NCI-H146 treated with DMSO at 0.1 percent for 48 hours (cell line): ENCODE measurements around the gene CHCHD1.
"Not testable (repeated sequence)": the region's sequence is repeated elsewhere in the genome, so short reads cannot be mapped to it uniquely, and the experiment has no call there.

ENCODE experiments used
- DNase-seq: peaks from one replicate; lab custom pipeline; 2025; ENCODE audit not compliant: unreplicated experiment; lab: John Stamatoyannopoulos, UW

CHCHD1 gene

DNA sequence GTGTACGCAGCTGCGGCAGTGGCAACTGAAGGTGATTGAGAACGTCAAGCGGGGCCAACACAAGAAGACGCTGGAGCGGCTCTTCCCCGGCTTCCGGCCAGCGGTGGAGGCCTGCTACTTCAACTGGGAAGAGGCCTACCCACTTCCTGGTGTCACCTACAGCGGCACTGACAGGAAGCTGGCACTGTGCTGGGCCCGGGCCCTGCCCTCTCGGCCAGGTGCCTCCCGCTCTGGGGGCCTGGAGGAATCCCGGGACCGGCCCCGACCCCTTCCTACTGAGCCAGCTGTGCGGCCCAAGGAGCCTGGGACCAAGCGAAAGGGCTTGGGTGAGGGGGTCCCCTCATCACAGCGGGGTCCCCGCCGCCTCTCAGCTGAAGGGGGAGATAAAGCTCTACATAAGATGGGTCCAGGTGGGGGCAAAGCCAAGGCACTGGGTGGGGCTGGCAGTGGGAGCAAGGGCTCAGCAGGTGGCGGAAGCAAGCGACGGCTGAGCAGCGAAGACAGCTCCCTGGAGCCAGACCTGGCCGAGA, 10.1 kb downstream of the CHCHD1 start:
- no peak for DNase-seq

DNA sequence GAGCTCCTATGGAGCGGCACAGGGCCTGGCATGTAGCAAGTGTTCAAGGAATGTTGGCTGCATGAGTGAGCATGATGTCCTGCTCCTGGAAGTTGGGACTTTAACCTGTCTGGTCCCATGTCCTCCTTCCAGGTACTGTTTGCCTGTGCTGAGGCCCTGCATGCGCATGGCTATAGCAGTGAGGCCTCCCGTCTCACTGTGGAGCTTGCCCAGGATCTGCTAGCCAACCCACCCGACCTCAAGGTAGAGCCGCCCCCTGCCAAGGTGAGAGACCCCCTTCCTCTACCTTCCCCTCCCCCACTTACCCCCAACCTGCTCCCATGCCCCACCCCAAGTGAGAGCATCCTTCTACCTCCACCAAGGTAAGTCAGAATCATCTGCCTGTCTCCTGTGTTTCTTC, 11.6 kb downstream of the CHCHD1 start:
- DNase-seq, result no peak

DNA sequence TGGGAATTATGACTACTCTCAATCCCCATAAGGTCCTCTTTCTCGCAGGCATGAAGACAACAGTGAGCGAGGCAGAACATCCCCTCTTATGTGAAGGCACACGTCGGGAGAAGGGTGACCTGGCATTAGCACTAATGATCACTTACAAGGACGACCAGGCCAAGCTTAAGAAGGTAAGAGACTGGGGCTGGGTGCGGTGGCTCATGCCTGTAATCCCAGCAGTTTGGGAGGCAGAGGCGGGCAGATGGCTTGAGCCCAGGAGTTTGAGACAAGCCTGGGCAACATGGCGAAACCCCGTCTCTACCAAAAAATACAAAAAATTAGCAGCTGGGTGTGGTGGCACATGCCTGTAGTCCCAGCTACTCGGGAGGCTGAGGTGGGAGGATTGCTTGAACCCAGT, 13.6 kb downstream of the CHCHD1 start:
- not testable (repeated sequence) for DNase-seq

DNA sequence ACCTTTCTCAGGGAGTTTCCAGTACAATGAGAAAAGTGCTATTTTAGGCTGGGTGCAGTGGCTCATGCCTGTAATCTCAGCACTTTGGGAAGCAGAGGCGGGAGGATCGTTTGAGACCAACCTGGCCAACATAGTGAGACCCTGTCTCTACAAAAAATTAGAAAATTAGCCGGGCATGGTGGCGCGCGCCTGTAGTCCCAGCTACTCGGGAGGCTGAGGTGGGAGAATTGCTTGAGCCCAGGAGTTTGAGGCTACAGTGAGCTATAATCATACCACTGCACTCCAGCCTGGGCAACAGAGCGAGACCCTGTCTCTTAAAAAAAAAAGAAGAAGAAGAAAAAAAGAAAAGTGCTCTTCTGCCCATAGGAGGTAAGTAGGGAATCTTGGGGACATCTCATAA, 14.2 kb downstream of the CHCHD1 start:
- not testable (repeated sequence) for DNase-seq

DNA sequence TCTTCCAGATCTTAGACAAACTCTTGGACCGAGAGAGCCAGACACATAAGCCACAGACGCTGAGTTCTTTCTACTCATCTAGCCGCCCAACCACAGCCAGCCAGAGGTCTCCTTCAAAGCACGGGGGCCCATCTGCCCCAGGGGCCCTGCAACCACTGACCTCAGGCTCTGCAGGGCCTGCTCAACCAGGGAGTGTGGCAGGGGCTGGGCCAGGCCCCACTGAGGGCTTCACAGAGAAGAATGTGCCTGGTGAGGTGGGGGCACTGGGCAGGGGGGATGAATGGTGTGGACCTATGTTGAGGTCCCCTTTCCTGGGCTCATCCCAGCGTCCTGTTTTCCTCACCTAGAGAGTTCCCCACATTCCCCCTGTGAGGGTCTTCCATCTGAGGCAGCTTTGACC, 14.9 kb downstream of the CHCHD1 start:
- no peak for DNase-seq

DNA sequence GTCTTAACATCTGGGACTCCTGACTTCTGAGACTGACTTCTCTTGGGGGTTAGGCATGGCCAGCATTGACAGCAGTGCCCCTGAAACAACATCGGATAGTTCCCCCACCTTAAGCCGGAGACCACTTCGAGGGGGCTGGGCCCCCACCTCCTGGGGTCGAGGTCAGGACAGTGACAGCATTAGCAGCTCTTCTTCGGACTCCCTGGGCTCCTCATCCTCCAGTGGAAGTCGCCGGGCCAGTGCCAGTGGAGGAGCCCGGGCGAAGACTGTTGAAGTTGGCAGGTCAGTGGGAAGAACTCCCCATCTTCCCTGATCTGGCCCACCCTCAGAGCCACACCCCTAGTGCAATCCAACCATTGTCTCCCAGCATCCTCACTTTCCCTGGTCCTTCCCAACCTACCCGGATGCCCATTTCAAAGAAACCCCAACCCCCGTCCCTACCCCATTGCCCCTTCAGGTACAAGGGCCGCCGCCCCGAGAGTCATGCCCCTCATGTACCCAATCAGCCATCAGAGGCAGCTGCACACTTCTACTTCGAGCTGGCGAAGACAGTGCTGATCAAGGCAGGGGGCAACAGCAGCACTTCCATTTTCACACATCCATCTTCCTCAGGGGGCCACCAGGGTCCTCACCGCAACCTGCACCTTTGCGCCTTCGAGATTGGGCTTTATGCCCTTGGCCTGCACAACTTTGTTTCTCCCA, 15.6 kb downstream of the CHCHD1 start:
- no peak for DNase-seq

DNA sequence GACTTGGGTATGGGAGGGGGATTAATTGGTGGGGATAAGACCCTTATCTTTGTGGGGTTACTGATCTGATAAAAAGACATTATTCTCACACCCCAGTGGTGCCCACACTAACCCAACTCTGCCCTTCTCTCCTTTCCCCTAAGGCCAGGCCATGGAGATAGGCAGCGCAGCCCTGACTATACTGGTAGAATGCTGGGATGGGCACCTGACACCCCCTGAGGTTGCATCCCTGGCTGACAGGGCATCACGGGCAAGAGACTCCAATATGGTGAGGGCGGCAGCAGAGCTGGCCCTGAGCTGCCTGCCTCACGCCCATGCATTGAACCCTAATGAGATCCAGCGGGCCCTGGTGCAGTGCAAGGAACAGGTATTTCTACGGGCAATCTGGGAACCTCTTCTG, 16.2 kb downstream of the CHCHD1 start:
- DNase-seq, result no peak

DNA sequence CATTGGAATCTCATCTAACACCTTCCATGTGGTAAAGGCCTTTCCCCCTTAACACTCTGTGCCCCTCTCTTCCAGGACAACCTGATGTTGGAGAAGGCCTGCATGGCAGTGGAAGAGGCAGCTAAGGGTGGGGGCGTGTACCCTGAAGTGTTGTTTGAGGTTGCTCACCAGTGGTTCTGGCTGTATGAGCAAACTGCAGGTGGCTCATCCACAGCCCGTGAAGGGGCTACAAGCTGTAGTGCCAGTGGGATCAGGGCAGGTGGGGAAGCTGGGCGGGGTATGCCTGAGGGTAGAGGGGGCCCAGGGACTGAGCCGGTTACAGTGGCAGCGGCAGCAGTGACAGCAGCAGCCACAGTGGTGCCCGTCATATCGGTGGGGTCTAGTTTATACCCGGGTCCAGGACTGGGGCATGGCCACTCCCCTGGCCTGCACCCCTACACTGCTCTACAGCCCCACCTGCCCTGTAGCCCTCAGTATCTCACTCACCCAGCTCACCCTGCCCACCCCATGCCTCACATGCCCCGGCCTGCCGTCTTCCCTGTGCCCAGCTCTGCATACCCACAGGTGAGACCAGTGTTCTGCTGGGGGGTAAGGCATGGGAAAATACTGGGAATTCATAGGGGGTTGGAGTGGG, 17.2 kb downstream of the CHCHD1 start:
- no peak for DNase-seq

DNA sequence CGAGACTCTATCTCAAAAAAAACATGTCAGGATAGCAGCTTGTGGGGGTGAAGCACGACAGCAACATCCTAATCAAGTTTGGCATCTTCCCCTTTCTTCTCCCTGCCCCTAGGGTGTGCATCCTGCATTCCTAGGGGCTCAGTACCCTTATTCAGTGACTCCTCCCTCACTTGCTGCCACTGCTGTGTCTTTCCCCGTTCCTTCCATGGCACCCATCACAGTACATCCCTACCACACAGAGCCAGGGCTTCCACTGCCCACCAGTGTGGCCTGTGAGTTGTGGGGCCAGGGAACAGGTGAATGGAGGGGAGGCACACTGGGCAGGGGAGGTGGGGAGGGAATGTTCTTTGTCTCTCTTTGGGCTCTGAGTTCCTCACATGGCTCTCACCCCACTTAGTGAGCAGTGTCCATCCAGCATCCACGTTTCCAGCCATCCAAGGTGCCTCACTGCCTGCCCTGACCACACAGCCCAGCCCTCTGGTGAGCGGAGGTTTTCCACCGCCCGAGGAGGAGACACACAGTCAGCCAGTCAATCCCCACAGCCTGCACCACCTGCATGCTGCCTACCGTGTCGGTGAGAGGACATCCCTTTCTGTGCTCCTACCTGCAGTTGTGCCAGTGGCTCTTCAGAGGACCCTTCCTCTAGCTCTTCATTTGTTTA, 18.2 kb downstream of the CHCHD1 start:
- no peak for DNase-seq

DNA sequence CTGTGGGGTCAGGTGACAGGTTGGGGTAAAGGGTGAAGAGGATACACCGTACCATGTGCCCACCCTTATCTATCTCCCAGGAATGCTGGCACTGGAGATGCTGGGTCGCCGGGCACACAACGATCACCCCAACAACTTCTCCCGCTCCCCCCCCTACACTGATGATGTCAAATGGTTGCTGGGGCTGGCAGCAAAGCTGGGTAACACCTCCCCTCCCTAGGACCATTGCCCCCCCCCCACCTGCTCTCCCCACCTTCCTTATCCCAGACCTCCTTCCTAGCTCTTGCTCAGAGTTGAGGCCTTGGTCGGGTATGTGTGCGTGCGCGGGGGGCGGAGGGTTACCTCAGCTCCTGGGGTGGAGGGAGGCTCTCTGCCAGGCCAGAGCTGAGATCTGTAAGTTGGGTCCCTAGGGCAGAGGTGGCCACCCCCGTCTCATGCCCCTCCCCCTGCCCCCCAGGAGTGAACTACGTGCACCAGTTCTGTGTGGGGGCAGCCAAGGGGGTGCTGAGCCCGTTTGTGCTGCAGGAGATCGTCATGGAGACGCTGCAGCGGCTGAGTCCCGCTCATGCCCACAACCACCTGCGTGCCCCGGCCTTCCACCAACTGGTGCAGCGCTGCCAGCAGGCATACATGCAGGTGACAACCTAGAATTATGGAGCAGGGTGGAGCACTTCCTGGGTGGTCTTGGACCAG, 18.9 kb downstream of the CHCHD1 start:
- no peak for DNase-seq

DNA sequence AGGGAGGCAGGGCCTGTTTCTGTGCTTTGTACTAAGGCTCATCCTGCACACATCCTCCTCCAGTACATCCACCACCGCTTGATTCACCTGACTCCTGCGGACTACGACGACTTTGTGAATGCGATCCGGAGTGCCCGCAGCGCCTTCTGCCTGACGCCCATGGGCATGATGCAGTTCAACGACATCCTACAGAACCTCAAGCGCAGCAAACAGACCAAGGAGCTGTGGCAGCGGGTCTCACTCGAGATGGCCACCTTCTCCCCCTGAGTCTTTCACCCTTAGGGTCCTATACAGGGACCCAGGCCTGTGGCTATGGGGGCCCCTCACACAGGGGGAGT, 19.4 kb downstream of the CHCHD1 start:
- no peak for DNase-seq

DNA sequence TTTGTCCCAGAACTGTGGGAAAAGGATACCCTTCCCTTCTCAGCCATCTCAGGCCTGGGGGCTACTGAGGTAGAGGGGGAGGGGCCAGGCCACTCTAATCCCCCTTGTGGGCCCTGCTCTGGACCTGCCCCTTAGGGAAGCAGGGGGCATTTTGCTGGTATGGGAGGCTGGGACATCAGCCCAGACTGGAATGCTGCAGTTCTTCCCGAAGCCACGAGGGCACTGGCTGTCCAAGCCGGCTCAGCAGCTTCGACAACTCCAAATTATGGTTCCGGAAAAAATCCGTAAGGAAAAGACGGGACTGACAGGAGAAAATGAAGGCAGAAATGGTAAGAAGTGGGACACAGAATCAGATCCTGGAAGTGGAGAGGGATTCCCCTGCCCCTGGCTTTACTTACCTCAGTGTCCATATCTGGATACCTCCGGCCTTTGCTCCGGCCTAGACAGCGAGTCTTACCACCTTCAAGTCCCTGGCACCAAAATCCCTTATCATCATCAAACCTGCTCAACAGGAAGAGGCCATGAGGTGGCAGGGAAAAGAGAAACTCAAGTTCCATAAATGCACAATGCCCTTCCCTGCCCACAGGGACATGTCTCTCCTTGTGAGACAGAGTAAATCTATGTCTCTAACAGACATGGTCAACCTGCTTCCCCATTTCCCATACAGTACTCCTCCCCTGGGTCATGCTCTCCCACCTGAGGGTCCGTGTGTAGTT, 20.6 kb downstream of the CHCHD1 start:
- no peak for DNase-seq

DNA sequence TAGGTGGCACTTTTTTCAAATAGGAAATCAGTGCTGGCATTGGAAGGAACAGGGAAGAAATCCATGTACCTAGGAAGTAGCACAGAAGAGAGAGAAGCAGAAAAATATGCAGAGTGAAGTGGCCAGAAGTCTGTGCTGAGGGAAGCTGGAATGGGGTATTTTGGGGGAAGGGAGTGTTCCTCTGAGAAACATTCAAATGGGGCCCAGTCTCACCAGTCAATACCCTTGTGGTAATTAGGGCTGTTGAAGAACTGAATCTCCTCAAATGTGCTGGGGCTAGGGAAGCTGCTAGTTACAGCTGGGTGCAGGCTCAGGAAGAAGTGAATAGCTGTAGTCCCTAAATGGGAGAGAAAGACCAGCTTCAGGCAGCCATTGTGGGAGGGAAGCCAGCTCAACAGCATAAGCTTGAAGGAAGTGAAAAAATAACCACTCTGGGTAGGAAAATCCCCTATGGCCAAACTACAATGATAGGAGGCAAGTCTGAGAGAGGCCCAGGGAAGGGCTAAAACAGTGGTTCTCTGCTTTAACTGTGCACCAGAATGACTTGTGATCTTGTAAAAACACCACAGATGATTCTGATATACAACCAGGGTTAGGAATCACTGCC, 21.9 kb downstream of the CHCHD1 start:
- no peak for DNase-seq

DNA sequence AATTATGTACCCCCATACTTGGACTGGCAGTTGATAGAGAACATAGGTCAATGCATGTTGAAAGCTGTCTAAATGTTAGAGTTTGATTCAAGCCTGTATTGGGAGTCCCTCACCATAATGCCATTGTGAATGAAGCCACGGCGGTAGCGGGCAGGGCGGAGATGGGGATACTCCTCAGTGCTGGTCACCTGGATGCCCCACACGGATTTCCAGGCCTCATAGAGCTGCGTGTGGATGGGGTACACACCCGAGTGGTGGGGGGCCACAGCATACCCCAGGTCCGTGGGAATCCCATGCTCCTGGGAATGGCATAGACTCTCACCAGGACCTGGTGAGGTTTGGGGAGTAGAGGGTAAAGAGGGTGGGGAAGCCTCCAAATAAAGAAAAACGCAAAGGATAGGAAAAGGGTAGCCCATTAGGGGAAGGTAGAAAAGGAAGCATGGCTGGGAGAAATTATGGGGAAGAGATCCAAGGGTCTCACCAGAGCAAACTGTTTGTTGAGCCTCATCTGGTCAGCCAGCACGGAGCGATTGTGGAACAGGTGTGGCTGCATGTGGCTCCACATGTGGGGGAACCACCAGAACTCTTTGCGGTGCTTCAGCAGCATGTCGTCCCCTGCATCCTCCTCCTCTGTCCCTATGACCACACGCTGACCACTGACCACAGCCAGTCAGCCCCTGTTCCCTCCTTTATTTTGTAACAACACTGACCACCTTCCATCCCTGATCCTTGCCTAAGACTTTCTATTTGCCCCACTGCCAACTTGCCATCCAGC, 24.5 kb downstream of the CHCHD1 start:
- no peak for DNase-seq

DNA sequence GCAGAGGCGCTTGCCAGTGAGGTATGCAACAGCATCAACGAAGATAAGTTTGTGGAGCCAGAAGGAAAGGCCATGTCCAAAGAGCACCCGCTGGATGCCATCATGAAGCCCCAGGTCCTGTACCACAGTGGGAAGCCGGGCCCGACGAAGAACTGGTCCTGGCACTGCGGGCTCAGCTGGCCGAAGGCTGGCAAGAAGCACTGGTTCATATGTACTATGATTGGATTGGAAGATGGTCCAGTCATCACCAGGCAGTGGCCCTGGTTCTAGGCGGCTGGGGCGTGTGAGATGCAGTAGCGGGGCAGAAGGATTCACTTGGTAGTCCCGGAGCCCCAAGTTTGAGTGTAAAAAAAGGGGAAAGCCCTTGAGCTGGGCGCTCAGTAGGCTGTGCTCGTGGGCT, 25.6 kb downstream of the CHCHD1 start:
- no peak for DNase-seq

DNA sequence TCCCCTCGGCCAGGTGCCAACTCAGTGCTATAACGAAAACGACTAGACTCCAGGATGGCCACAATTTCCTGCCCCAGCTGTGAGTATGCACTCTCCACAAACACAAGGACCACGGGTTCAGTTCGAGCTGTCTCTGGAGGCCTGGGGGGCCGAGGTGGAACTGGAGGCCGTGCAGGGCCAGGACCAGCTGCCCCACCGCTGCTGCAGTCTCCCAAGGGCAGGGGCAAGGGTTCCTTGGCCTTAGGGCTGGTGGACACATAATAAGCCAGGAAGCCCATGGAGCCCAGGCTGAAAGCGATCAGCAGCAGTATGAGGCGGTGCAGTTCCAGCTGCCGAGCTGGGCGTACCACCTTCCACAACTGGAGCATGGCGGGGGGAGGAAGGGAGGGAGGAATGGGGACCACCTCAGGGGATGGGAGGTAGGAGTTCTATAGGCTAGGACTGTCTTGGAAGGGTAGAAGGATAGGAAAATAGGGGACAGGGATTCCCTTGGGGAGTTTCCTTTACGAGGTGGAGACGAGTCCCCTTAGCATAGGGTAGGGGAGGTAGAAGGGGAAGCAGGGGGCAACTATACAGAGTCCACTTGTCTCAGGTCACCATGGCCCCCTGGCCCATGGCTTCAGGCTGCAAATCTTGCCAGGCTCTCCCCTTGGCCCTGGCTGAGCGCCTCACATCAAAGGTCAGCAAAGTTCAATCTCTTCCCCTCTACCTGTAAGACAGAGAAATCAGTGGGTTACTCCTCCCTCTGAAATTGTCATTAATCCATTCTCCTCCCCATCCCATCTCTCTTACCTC, 26.4 kb downstream of the CHCHD1 start:
- no peak for DNase-seq

DNA sequence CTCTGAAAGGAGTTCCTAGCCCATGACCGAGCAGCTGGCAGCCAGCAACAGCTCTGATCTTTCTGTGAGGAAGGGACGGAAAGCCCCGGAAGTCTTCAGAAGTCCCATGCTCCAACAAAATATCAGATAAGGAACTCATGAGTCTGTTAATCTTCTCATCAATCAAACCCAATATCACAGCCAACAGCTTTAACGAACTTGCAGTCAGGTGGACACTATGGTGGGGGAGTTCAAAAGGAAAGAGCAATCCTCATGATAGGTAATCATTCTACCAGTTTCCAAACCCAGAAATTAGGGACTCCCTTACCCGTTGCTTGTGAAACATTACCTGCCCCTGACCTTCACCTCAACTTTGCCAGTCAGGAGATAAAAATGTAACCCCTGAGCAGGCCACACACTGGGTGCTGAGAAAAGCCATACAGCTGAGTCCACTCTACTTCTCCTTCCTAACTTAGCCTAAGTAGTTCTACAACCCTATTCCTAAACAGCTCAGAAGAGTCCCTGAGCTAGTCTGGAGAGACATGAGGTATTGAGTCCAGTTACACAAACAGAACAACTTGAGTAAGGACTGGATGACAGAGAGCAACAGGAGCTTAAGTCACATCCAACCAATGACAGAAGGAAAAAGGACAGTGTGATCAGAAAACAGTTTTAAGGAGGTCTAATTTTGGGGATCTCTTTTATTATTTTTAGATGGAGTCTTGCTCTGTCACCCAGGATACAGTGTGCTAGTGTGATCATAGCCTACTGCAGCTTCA, 27.4 kb downstream of the CHCHD1 start:
- no peak for DNase-seq

DNA sequence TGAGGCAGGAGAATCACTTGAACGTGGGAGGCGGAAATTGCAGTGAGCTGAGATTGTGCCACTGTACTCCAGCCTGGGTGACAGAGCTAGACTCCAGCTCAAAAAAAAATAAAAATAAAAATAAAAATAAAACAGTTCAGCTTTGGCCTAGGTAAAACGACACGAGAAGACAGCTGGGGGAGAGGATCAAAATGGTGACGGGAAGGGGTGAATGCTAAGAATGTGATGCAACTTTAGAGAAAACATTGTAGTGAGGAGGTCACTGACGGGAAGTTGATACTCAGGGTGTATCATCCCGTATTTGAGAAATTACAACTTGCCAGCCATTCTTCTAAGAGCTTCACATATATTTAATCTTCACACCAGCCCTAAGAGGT, 28.5 kb downstream of the CHCHD1 start:
- DNase-seq, result no peak
